Stomach smooth muscle (tissue), 2 donors: Measurements from ENCODE around the gene MGMT.
"Not testable (repeated sequence)": the region's sequence is repeated elsewhere in the genome, so short reads cannot be mapped to it uniquely, and the experiment has no call there.

ENCODE experiments used
- H3K27ac ChIP-seq: one replicate; pipeline ENCODE4 v1.7.0; 2013; ENCODE audit warnings: mild to moderate bottlenecking, low read length, inconsistent platforms
- H3K27me3 ChIP-seq, 2 donors: one replicate each; pipeline ENCODE4 v1.7.0; 2013; ENCODE audit warnings: low read length in 2 of 2; ENCODE audit not compliant: insufficient read depth in 2 of 2, control insufficient read depth in 1 of 2
- H3K36me3 ChIP-seq, 2 donors: one replicate each; pipeline ENCODE4 v1.7.0; 2013; ENCODE audit warnings: low read length in 2 of 2; ENCODE audit not compliant: control insufficient read depth in 2 of 2, insufficient read depth in 2 of 2
- H3K4me1 ChIP-seq: one replicate; pipeline ENCODE4 v1.7.0; 2013; ENCODE audit warnings: low read length; ENCODE audit not compliant: control insufficient read depth, insufficient read depth
- H3K4me3 ChIP-seq, 2 donors: one replicate each; pipeline ENCODE4 v1.7.0; 2013; ENCODE audit warnings: low read length in 2 of 2
- H3K9ac ChIP-seq, 2 donors: one replicate each; pipeline ENCODE4 v1.7.0; 2013; ENCODE audit warnings: low read length in 2 of 2, mild to moderate bottlenecking in 1 of 2
- H3K9me3 ChIP-seq, 2 donors: one replicate each; pipeline ENCODE4 v1.7.0; 2013; ENCODE audit warnings: low read length in 2 of 2; ENCODE audit not compliant: control insufficient read depth in 2 of 2
- donor health status: healthy.
- donor health status: Pancreatic carcinoma.

Gene MGMT

GRCh38 chr10:129466703-129467358, at the start of gene MGMT:
MGMT (plus strand) TSS chr10:129467241.
- Histone ChIP-seq H3K36me3 (peaks cover 3 to 7% of the 10 kb centered on the region in 2 donors), H3K27ac (peak within 1 kb of the TSS; percentile 74), H3K4me1 (peaks cover 18% of the 10 kb centered on the region), H3K27me3 (no peaks in the 10 kb centered on the region), H3K9me3 (no peaks in the 10 kb centered on the region), H3K4me3 (peak within 1 kb of the TSS; percentile 66 to 82), H3K9ac (peak within 1 kb of the TSS; percentile 69 to 78)

GRCh38 chr10:129417870-129418269, 49.2 kb upstream of the MGMT start:
- H3K36me3 ChIP-seq = no peaks in the 10 kb centered on the region

GRCh38 chr10:129418496-129419225, 48.4 kb upstream of the MGMT start:
- Histone ChIP-seq H3K9me3 (no peaks in the 10 kb centered on the region), H3K36me3 (no peaks in the 10 kb centered on the region), H3K9ac (no peak overlapping the region), H3K4me3 (no peak overlapping the region), H3K27me3 (peaks cover 0 to 4% of the 10 kb centered on the region in 2 donors), H3K27ac (no peak overlapping the region), H3K4me1 (no peaks in the 10 kb centered on the region)

More at GRCh38 chr10:129417870-129418269, 49.2 kb upstream of the MGMT start:
- no peak overlapping the region for H3K9ac ChIP-seq
- H3K4me1 ChIP-seq = no peaks in the 10 kb centered on the region
- H3K4me3 ChIP-seq = no peak overlapping the region
- no peaks in the 10 kb centered on the region for H3K9me3 ChIP-seq
- H3K27ac ChIP-seq = no peak overlapping the region
- H3K27me3 ChIP-seq = peaks cover 0 to 3% of the 10 kb centered on the region in 2 donors

GRCh38 chr10:129419397-129419796, 47.6 kb upstream of the MGMT start:
- Histone ChIP-seq H3K27ac (no peak overlapping the region), H3K9ac (no peak overlapping the region), H3K27me3 (peaks cover 0 to 4% of the 10 kb centered on the region in 2 donors), H3K36me3 (no peaks in the 10 kb centered on the region), H3K4me3 (no peak overlapping the region), H3K9me3 (no peaks in the 10 kb centered on the region), H3K4me1 (no peaks in the 10 kb centered on the region)

- H3K9me3 ChIP-seq = no peaks in the 10 kb centered on the region
- no peak overlapping the region for H3K4me3 ChIP-seq
- H3K4me1 ChIP-seq = no peaks in the 10 kb centered on the region
- H3K27me3 ChIP-seq = peaks cover 0 to 2% of the 10 kb centered on the region in 2 donors
- no peaks in the 10 kb centered on the region for H3K36me3 ChIP-seq
- no peak overlapping the region for H3K9ac ChIP-seq
- no peak overlapping the region for H3K27ac ChIP-seq
These were observed 45.5 kb upstream of the MGMT start for GRCh38 chr10:129421399-129422010.

GRCh38 chr10:129424978-129425377, 42.1 kb upstream of the MGMT start:
- H3K27ac ChIP-seq = no peak overlapping the region
- no peaks in the 10 kb centered on the region for H3K36me3 ChIP-seq
- H3K9me3 ChIP-seq = no peaks in the 10 kb centered on the region
- no peak overlapping the region for H3K9ac ChIP-seq
- H3K4me3 ChIP-seq = no peak overlapping the region
- H3K4me1 ChIP-seq = no peaks in the 10 kb centered on the region
- H3K27me3 ChIP-seq = peaks cover 0 to 2% of the 10 kb centered on the region in 2 donors

- Histone ChIP-seq H3K9me3 (no peaks in the 10 kb centered on the region), H3K9ac (no peak overlapping the region), H3K36me3 (no peaks in the 10 kb centered on the region), H3K27me3 (peaks cover 0 to 2% of the 10 kb centered on the region in 2 donors), H3K27ac (no peak overlapping the region), H3K4me3 (no peak overlapping the region), H3K4me1 (no peaks in the 10 kb centered on the region)
These were observed 40.4 kb upstream of the MGMT start for GRCh38 chr10:129426606-129427005.

- H3K27me3 ChIP-seq = peaks cover 2% of the 10 kb centered on the region in 2 donors
- no peak overlapping the region for H3K9ac ChIP-seq
- no peak overlapping the region for H3K4me3 ChIP-seq
- no peaks in the 10 kb centered on the region for H3K4me1 ChIP-seq
- H3K27ac ChIP-seq = no peak overlapping the region
- H3K9me3 ChIP-seq = peaks cover 0 to 3% of the 10 kb centered on the region in 2 donors
- no peaks in the 10 kb centered on the region for H3K36me3 ChIP-seq
These were observed 33.8 kb upstream of the MGMT start for GRCh38 chr10:129433266-129433665.

- not testable (repeated sequence) for H3K4me1 ChIP-seq, H3K4me3 ChIP-seq, H3K27me3 ChIP-seq, H3K36me3 ChIP-seq, H3K9ac ChIP-seq, H3K27ac ChIP-seq, H3K9me3 ChIP-seq
These were observed 31.3 kb upstream of the MGMT start for GRCh38 chr10:129435724-129436123.

GRCh38 chr10:129438024-129438423, 29.0 kb upstream of the MGMT start:
- H3K9me3 ChIP-seq = peaks cover 0 to 3% of the 10 kb centered on the region in 2 donors

More at GRCh38 chr10:129438024-129438423, 29.0 kb upstream of the MGMT start:
- Histone ChIP-seq H3K36me3 (no peaks in the 10 kb centered on the region), H3K9ac (no peak overlapping the region), H3K4me1 (no peaks in the 10 kb centered on the region), H3K27ac (no peak overlapping the region), H3K27me3 (peaks cover 4 to 6% of the 10 kb centered on the region in 2 donors), H3K4me3 (no peak overlapping the region)
